ENCODE results near the gene SLC38A10.
"Not testable (repeated sequence)": the region's sequence is repeated elsewhere in the genome, so short reads cannot be mapped to it uniquely, and the experiment has no call there.

The SLC38A10 gene

GRCh38 chr17:81236784-81237183 is 58.3 kb downstream of the SLC38A10 start:
- in situ Hi-C loops (cut with MboI; ENCODE audit: low pct_unique_long_range_greater_than_20kb, low sequenced_read_pairs): no loop called here
- DNase-seq: no peak

GRCh38 chr17:81235822-81236740 is 59.0 kb downstream of the SLC38A10 start:
- no peak for DNase-seq
- in situ Hi-C loops (cut with MboI; ENCODE audit: low pct_unique_long_range_greater_than_20kb, low sequenced_read_pairs): no loop called here

- no peak for DNase-seq
- in situ Hi-C loops (cut with MboI; ENCODE audit: low pct_unique_long_range_greater_than_20kb, low sequenced_read_pairs): no loop called here
Measured at GRCh38 chr17:81234940-81235821, 59.9 kb downstream of the SLC38A10 start.

GRCh38 chr17:81234506-81234855 is 60.6 kb downstream of the SLC38A10 start:
- in situ Hi-C loops (cut with MboI; ENCODE audit: low pct_unique_long_range_greater_than_20kb, low sequenced_read_pairs): no loop called here
- no peak for DNase-seq

- no peak for DNase-seq
Measured at GRCh38 chr17:81233811-81234505, 61.1 kb downstream of the SLC38A10 start.

GRCh38 chr17:81233316-81233715 is 61.8 kb downstream of the SLC38A10 start:
- no peak for DNase-seq
- in situ Hi-C loops (cut with MboI; ENCODE audit: low pct_unique_long_range_greater_than_20kb, low sequenced_read_pairs): no loop called here

More at GRCh38 chr17:81233811-81234505, 61.1 kb downstream of the SLC38A10 start:
- in situ Hi-C loops (cut with MboI; ENCODE audit: low pct_unique_long_range_greater_than_20kb, low sequenced_read_pairs): no loop called here

- DNase-seq: no peak
- in situ Hi-C loops (cut with MboI; ENCODE audit: low pct_unique_long_range_greater_than_20kb, low sequenced_read_pairs): no loop called here
Measured at GRCh38 chr17:81232616-81233241, 62.4 kb downstream of the SLC38A10 start.

GRCh38 chr17:81231766-81232581 is 63.1 kb downstream of the SLC38A10 start:
- no peak for DNase-seq
- in situ Hi-C loops (cut with MboI; ENCODE audit: low pct_unique_long_range_greater_than_20kb, low sequenced_read_pairs): no loop called here

GRCh38 chr17:81231121-81231645 is 63.9 kb downstream of the SLC38A10 start:
- DNase-seq: no peak
- in situ Hi-C loops (cut with MboI; ENCODE audit: low pct_unique_long_range_greater_than_20kb, low sequenced_read_pairs): no loop called here

- no peak for DNase-seq
- in situ Hi-C loops (cut with MboI; ENCODE audit: low pct_unique_long_range_greater_than_20kb, low sequenced_read_pairs): no loop called here
Measured at GRCh38 chr17:81230043-81230820, 64.9 kb downstream of the SLC38A10 start.

GRCh38 chr17:81229666-81229920 is 65.5 kb downstream of the SLC38A10 start:
- DNase-seq: no peak
- in situ Hi-C loops (cut with MboI; ENCODE audit: low pct_unique_long_range_greater_than_20kb, low sequenced_read_pairs): no loop called here

GRCh38 chr17:81228834-81229665 is 66.1 kb downstream of the SLC38A10 start:
- no peak for DNase-seq
- in situ Hi-C loops (cut with MboI; ENCODE audit: low pct_unique_long_range_greater_than_20kb, low sequenced_read_pairs): no loop called here

- no peak for DNase-seq
- in situ Hi-C loops (cut with MboI; ENCODE audit: low pct_unique_long_range_greater_than_20kb, low sequenced_read_pairs): no loop called here
Measured at GRCh38 chr17:81228420-81228819, 66.7 kb downstream of the SLC38A10 start.

- DNase-seq; in situ Hi-C loops (cut with MboI; ENCODE audit: low pct_unique_long_range_greater_than_20kb, low sequenced_read_pairs): not testable (repeated sequence)
Measured at GRCh38 chr17:81227630-81228029, 67.5 kb downstream of the SLC38A10 start.

- peak; percentile 65 for DNase-seq
- in situ Hi-C loops (cut with MboI; ENCODE audit: low pct_unique_long_range_greater_than_20kb, low sequenced_read_pairs): no loop called here
Measured at GRCh38 chr17:81223762-81224130, 71.4 kb downstream of the SLC38A10 start.

- DNase-seq: peak; percentile 97
- in situ Hi-C loops (cut with MboI; ENCODE audit: low pct_unique_long_range_greater_than_20kb, low sequenced_read_pairs): no loop called here
Measured at GRCh38 chr17:81222906-81223761, 72.0 kb downstream of the SLC38A10 start, which contains the start of gene CEP131. CEP131 (minus strand) TSS chr17:81222965; CDS start chr17:81220056, 2,909 bp downstream.

All from KBM-7 (cell line).